ENCODE measurements around the gene SHB.

SHB gene

GRCh38 chr9:37964740-37965081 lies 104.3 kb downstream of the SHB start:
- no peak for DNase-seq

- no peak for DNase-seq
These were observed 104.9 kb downstream of the SHB start for GRCh38 chr9:37963936-37964739.

GRCh38 chr9:37961351-37961750 lies 107.7 kb downstream of the SHB start:
- DNase-seq: no peak

GRCh38 chr9:37960631-37961030 lies 108.4 kb downstream of the SHB start:
- no peak for DNase-seq

- DNase-seq: no peak
These were observed 109.1 kb downstream of the SHB start for GRCh38 chr9:37959976-37960375.

GRCh38 chr9:37958154-37958553 lies 110.9 kb downstream of the SHB start:
- no peak for DNase-seq

- DNase-seq: no peak
These were observed 111.4 kb downstream of the SHB start for GRCh38 chr9:37957664-37957953.

GRCh38 chr9:37956904-37957663 lies 111.9 kb downstream of the SHB start:
- DNase-seq: no peak

GRCh38 chr9:37956423-37956820 lies 112.6 kb downstream of the SHB start:
- no peak for DNase-seq

- no peak for DNase-seq
These were observed 113.1 kb downstream of the SHB start for GRCh38 chr9:37955781-37956422.

GRCh38 chr9:37954581-37954981 lies 114.4 kb downstream of the SHB start:
- no peak for DNase-seq

- no peak for DNase-seq
These were observed 115.1 kb downstream of the SHB start for GRCh38 chr9:37953775-37954437.

- DNase-seq: no peak
These were observed 115.7 kb downstream of the SHB start for GRCh38 chr9:37953206-37953774.

GRCh38 chr9:37952731-37953130 lies 116.3 kb downstream of the SHB start:
- no peak for DNase-seq

GRCh38 chr9:37951671-37952449 lies 117.2 kb downstream of the SHB start:
- no peak for DNase-seq

- DNase-seq: no peak
These were observed 118.5 kb downstream of the SHB start for GRCh38 chr9:37950561-37950960.

GRCh38 chr9:37949576-37949975 lies 119.5 kb downstream of the SHB start:
- no peak for DNase-seq

GRCh38 chr9:37948417-37948980 lies 120.5 kb downstream of the SHB start:
- no peak for DNase-seq

GRCh38 chr9:37947977-37948376 lies 121.0 kb downstream of the SHB start:
- no peak for DNase-seq

GRCh38 chr9:37947471-37947870 lies 121.6 kb downstream of the SHB start:
- DNase-seq: no peak

GRCh38 chr9:37946971-37947370 lies 122.1 kb downstream of the SHB start:
- DNase-seq: no peak

GRCh38 chr9:37946041-37946440 lies 123.0 kb downstream of the SHB start:
- no peak for DNase-seq

All from NCI-H1930 (cell line).